ENCODE measurements around the gene POLE3. TPM values are rescaled to one million over a fixed set of nuclear protein-coding genes. Genes with fewer than 3 reads are reported as not detected.
"Not testable (repeated sequence)": the region's sequence is repeated elsewhere in the genome, so short reads cannot be mapped to it uniquely, and the experiment has no call there.

POLE3 gene
- total RNA-seq, 1 experiment from 2014 or later: 81.1 TPM

DNA sequence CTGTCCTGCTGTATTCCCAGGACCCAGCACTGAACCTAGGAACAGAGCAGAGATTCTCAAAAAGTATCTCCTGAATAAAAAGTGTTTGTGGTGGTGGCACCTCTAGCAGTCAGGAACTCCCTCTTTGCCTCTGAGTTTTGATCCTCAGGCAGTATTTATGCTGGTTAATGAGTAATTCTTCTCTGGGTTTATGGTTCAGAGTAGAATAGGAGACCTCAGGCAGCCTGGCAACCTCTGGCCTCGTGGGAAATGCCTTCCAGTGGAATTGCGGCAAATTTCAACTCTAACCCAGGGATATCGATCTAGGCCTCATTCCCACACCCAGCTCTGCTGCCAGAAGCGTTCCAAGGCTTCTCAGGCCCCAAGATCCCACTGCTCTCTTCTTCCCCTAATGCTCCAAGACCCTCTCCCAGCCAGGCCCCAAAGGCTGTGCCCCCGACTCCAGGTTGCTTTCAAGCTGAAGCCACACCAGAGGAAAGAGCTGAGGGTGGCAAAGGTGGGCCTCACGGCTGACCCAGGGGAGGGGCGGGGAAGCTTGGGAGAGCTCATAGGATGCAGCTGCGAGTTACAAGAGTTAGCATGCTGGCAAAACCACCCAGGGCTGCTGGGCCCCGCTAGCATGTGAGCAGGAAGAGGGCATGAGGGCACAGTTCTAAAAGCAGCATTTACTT is 22.8 kb downstream of the POLE3 start:
- Histone ChIP-seq H3K4me3 (no peak overlapping the region), H3K27me3 (no peaks in the 10 kb centered on the region), H3K36me3 (no peaks in the 10 kb centered on the region), H3K9me3 (no peaks in the 10 kb centered on the region)
- DNase-seq: no peak

DNA sequence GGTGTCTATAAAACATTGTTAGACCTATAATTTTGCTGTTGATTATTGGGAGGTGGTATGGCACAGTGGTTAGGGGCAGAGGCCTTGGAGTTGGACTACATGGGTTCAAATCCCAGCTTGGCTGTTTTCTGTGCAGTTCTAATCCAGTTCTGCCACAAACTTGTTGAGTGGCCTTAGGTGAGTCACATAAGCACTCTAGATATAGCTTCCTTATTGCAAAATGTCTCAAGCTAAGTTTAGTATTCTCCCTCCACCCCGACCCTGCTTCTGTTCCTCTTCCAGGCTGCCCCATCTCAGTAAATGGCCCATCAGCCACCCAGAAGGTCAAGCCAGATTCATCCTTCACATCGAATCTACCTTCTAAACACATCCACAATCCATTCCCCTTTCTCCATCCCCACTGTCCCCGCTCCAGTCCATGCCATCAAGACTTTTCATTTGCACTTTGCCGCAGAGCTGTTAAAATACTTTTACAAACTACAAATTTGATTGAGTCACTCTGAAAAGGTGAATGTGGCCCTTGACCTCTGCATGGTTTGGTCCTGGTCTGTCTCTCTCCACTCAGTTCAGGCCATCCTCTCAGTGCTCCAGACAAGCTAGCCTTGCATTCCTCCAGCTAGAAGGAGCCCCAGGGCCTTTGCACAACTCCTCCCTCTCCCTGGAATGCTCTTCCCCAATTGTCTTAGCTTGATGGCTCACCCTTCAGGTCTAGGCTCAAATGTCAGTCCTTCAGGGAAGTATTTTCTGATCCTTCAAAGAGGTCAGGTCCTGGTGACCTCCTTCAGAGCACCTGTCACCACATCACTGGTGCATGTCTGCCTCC is 23.7 kb downstream of the POLE3 start:
- no peak for DNase-seq
- Histone ChIP-seq H3K27me3 (no peaks in the 10 kb centered on the region), H3K36me3 (no peaks in the 10 kb centered on the region), H3K4me3 (no peak overlapping the region), H3K9me3 (no peaks in the 10 kb centered on the region)

- no peak for DNase-seq
- H3K27me3 ChIP-seq: no peaks in the 10 kb centered on the region
- no peaks in the 10 kb centered on the region for H3K36me3 ChIP-seq
- no peak overlapping the region for H3K4me3 ChIP-seq
- H3K9me3 ChIP-seq: no peaks in the 10 kb centered on the region
Measured at GRCh38 chr9:113381909-113382411, 28.5 kb downstream of the POLE3 start.

DNA sequence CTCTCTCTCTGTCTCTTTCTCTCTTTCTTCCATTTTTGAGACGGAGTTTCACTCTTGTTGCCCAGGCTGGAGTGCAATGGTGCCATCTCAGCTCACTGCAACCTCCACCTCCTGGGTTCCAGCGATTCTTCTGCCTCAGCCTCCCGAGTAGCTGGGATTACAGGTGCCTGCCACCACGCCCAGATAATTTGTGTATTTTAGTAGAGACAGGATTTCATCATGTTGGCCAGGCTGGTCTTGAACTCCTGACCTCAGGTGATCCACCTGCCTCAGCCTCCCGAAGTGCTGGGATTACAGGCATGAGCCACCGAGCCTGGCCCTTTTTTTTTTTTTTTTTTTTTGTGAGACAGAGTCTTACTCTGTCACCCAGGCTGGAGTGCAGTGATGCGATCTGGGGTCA is 29.0 kb downstream of the POLE3 start:
- not testable (repeated sequence) for DNase-seq, H3K4me3 ChIP-seq, H3K36me3 ChIP-seq, H3K9me3 ChIP-seq, H3K27me3 ChIP-seq

GRCh38 chr9:113380869-113381378 is 29.6 kb downstream of the POLE3 start:
- no peaks in the 10 kb centered on the region for H3K27me3 ChIP-seq

GRCh38 chr9:113379829-113380210 is 30.7 kb downstream of the POLE3 start:
- not testable (repeated sequence) for H3K9me3 ChIP-seq, DNase-seq, H3K27me3 ChIP-seq, H3K4me3 ChIP-seq, H3K36me3 ChIP-seq

More at GRCh38 chr9:113380869-113381378, 29.6 kb downstream of the POLE3 start:
- Histone ChIP-seq H3K9me3 (no peaks in the 10 kb centered on the region), H3K36me3 (no peaks in the 10 kb centered on the region), H3K4me3 (no peak overlapping the region)
- DNase-seq: no peak

DNA sequence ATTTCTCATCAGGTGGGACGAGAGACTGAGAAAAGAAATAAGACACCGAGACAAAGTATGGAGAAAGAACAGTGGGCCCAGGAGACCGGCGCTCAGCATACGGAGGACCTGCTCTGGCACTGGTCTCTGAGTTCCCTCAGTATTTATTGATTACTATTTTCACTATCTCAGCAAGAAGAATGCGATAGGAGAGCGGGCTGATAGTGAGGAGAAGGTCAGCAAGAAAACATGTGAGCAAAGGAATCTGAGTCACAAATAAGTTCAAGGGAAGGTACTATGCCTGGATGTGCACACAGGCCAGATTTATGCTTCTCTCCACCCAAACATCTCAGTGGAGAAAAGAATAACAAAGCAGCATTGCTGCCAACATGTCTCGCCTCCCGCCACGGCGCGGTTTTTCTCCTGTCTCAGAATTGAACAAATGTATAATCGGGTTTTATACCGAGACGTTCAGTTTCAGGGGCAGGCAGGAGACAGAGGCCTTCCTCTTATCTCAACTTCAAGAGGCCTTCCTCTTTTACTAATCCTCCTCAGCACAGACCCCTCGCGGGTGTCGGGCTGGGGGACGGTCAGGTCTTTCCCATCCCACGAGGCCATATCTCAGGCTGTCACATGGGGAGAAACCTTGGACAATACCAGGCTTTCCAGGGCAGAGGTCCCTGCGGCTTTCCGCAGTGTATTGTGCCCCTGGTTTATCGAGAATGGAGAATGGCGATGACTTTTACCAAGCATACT is 31.2 kb downstream of the POLE3 start:
- not testable (repeated sequence) for H3K4me3 ChIP-seq, DNase-seq, H3K9me3 ChIP-seq, H3K36me3 ChIP-seq, H3K27me3 ChIP-seq

GRCh38 chr9:113376634-113377567 is 33.6 kb downstream of the POLE3 start, which contains the start of gene HDHD3:
HDHD3 (minus strand) TSS chr9:113376986; CDS start chr9:113374354, 2,632 bp downstream.
- Histone ChIP-seq H3K4me3 (peak within 1 kb of the TSS; percentile 89), H3K36me3 (peaks cover 5% of the 10 kb centered on the region; the same call in 1 of the 2 replicates), H3K9me3 (no peaks in the 10 kb centered on the region), H3K27me3 (no peaks in the 10 kb centered on the region)
- peak; percentile 61 for DNase-seq

GRCh38 chr9:113375057-113376023 is 35.1 kb downstream of the POLE3 start:
- DNase-seq: no peak
- peaks cover 5% of the 10 kb centered on the region; the same call in 1 of the 2 replicates for H3K36me3 ChIP-seq

GRCh38 chr9:113373676-113374392 is 36.6 kb downstream of the POLE3 start:
- H3K27me3 ChIP-seq: no peaks in the 10 kb centered on the region
- DNase-seq: no peak
- H3K4me3 ChIP-seq: no peak overlapping the region
- no peaks in the 10 kb centered on the region for H3K9me3 ChIP-seq
- H3K36me3 ChIP-seq: peaks cover 5% of the 10 kb centered on the region; the same call in 1 of the 2 replicates

More at GRCh38 chr9:113375057-113376023, 35.1 kb downstream of the POLE3 start:
- Histone ChIP-seq H3K9me3 (no peaks in the 10 kb centered on the region), H3K27me3 (no peaks in the 10 kb centered on the region), H3K4me3 (no peak overlapping the region)

GRCh38 chr9:113373256-113373655 is 37.2 kb downstream of the POLE3 start:
- no peak for DNase-seq
- Histone ChIP-seq H3K36me3 (peaks cover 5% of the 10 kb centered on the region; the same call in 1 of the 2 replicates), H3K4me3 (no peak overlapping the region), H3K9me3 (no peaks in the 10 kb centered on the region), H3K27me3 (no peaks in the 10 kb centered on the region)

DNA sequence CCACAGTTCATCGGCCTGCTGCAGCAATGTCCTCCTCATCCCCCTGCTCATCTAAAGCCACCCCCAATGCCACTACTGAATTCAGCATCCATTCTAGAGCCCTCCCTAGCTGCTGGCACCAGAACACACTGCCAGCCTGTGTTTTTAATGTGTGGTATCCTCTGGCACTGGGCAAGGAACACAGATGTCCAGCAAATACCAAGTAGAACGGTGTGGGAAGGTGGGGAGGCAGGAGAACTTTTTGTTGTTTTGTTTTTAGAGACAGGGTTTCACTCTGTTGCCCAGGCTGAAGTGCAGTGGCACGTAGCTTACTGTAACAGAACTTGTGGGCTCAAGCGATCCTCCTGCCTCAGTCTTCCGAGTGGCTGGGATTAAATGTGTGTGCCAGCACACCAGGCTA is 38.4 kb downstream of the POLE3 start:
- Histone ChIP-seq H3K27me3 (no peaks in the 10 kb centered on the region), H3K4me3 (no peak overlapping the region), H3K36me3 (peaks cover 5% of the 10 kb centered on the region; the same call in 1 of the 2 replicates), H3K9me3 (no peaks in the 10 kb centered on the region)
- DNase-seq: no peak

DNA sequence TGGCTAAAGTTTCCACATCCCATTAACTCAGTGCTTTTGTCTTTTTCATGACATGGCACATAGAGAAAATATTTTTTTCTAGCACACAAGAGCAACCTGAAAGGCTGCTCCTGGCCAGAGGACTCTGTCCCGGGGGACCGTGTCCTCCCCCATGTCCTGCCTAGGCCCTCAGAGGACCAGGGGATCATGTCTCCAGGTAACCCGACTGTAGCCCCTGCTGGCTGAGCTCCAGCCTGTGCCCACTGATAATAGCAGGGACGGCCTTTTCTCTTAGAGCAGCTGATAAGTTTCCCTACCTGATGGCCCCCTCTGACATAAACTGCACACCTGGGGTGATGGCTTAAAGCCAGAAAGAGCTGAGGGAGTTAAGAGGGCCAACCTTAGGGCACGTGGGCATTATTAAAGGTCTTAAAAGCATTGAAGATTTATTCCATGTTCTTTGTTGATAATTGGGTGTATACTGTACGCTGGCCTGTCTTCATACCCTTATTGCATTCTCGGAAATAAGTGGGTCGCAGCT is 39.6 kb downstream of the POLE3 start:
- H3K9me3 ChIP-seq: no peaks in the 10 kb centered on the region
- no peak for DNase-seq

GRCh38 chr9:113369855-113370140 is 40.7 kb downstream of the POLE3 start:
- Histone ChIP-seq H3K4me3 (no peak overlapping the region), H3K36me3 (0 out of 2 replicates have a peak, but pooled peaks cover 2% of the 10 kb centered on the region), H3K27me3 (no peaks in the 10 kb centered on the region), H3K9me3 (no peaks in the 10 kb centered on the region)
- DNase-seq: no peak

More for the DNA sequence above, 39.6 kb downstream of the POLE3 start:
- H3K36me3 ChIP-seq: peaks cover 5% of the 10 kb centered on the region; the same call in 1 of the 2 replicates
- H3K27me3 ChIP-seq: no peaks in the 10 kb centered on the region
- no peak overlapping the region for H3K4me3 ChIP-seq
